Fibroblast of the aortic adventitia (primary cell): ENCODE results near the gene PRMT3. TPM values are rescaled to one million over a fixed set of nuclear protein-coding genes. Genes with fewer than 3 reads are reported as not detected.
A peak's percentile ranks its signal among the peaks of the same experiment; 100 is the strongest.

ENCODE experiments used
- DNase-seq: peaks from one replicate; pipeline ENCODE4 v3.0.0-alpha.2; 2010; ENCODE audit warnings: low read depth
- H3K4me3 ChIP-seq: 2 replicates; pipeline ENCODE4 v1.5.1; 2011; ENCODE audit warnings: low read depth, mild to moderate bottlenecking, control low read depth, low read length, moderate library complexity
- total RNA-seq: library from RNA; depleted of rRNA; stranded (reverse); fragments of >200 nt; gene quantifications from 2 replicates; pipeline ENCODE4 v1.2.3, GENCODE V29; 2012; ENCODE audit warnings: low replicate concordance
- TF ChIP-seq, protein P1 (sequence below): IDR thresholded peaks from 2 replicates; pipeline ENCODE4 v1.5.1; 2011; ENCODE audit warnings: mild to moderate bottlenecking, low read length, control low read depth, inconsistent platforms; ENCODE audit not compliant: insufficient read depth

PRMT3 gene
- 17.3 and 19.3 TPM in 2 replicates for total RNA-seq

DNA sequence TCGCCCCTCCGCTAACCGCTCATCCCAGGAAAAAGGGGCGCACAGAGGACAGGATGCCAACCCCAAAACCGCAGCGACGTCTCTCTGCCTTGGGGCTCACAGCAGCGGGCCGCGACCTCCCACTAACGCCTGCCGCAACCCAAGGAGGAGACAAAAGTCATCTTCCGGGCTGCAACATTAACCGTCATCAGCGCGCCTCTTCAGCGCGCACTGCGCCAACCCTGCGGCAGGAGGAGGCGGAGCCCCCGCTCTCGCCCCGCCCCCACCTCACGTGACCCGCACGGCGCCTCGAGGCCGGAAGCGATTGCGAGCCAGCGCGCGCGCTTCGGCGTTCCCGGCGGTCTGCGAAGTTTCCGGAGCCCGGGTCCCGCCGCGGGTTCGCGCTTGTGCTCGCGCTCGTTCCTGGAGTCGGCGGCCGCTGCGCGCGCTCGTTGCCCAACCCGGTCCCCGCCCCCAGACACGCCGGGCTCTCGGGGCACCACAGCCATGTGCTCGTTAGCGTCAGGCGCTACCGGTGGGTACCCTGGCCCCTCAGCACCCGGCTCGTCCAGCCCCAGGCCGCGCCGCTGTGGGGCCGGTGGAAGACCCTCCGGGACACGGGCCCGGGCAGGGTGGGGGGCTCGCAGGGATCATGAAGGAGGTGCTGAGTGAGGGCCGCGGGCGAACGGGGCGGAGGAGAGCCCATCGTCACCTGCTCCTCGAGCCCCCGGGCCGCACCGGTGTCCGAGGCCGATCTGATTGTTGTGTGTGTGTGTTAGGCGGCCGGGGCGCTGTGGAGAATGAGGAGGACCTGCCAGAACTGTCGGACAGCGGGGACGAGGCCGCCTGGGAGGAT lies at the start of gene PRMT3:
Gene PRMT3 (plus strand): TSS at position 456 of the 835 bp plus-strand sequence. CDS start 31 bp downstream, at position 487.
- peak; percentile 92 for DNase-seq
- TF ChIP-seq, protein P1, sequence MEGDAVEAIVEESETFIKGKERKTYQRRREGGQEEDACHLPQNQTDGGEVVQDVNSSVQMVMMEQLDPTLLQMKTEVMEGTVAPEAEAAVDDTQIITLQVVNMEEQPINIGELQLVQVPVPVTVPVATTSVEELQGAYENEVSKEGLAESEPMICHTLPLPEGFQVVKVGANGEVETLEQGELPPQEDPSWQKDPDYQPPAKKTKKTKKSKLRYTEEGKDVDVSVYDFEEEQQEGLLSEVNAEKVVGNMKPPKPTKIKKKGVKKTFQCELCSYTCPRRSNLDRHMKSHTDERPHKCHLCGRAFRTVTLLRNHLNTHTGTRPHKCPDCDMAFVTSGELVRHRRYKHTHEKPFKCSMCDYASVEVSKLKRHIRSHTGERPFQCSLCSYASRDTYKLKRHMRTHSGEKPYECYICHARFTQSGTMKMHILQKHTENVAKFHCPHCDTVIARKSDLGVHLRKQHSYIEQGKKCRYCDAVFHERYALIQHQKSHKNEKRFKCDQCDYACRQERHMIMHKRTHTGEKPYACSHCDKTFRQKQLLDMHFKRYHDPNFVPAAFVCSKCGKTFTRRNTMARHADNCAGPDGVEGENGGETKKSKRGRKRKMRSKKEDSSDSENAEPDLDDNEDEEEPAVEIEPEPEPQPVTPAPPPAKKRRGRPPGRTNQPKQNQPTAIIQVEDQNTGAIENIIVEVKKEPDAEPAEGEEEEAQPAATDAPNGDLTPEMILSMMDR, result no peak
- peak within 1 kb of the TSS; percentile 95 for H3K4me3 ChIP-seq

DNA sequence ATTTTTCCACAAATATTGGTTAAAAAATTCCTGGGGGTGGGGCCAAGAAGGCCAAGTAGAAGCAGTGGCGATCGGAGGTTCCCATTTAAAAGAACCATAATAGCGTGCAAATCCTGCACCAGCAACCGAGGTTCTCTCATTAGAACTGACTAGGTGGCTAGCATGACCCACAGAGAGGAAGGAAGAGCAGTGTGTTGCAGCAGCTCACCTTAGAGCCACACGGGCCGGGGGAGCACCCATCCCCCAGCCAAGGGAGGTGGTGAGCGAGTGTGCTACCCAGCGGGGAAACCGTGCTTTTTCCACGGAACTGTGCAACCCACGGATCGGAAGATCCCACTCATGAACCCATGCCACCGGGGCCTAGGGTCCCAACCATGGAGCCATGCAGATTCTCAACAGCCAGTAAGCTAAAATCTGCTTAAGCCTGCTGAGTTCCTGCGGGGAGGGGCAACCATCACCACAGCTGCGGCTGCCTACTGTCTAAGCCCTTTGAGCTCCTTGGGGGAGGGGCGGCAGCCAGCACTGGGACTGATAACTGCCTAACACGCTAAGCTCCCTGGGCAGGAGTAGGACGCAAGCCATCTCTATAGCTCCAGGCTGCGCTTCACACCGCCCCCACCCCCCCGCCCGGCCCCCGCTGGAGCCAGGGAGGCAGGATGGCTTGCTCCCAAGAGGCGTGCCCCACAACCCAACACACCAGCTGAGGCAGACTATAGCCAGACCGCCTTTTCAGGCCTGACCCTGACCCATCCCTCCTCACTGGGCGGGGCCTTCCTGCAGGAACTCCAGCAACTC lies 45.0 kb upstream of the PRMT3 start:
- TF ChIP-seq, protein P1, result no peak
- DNase-seq, result no peak
- no peak overlapping the region for H3K4me3 ChIP-seq

DNA sequence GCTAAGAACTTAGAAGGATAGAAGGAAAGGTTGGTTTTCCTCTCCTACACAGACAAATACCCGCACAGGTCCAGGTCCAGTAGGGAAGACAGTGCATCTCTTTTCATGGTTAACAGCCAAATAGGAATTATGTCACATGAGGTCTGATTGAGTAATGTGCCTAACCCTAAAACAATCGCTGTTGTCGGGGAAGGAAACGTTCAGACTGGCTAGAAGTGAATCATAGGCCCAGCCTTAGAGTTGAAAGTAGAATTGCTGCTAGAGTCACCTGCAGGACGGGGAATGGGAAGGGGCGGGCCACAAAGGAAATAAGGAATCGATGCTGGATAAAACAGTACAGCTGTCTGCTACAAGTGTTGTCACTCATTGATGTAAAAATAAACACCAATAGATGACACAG lies 36.4 kb upstream of the PRMT3 start:
- TF ChIP-seq, protein P1, result no peak
- H3K4me3 ChIP-seq, result no peak overlapping the region
- DNase-seq, result no peak

DNA sequence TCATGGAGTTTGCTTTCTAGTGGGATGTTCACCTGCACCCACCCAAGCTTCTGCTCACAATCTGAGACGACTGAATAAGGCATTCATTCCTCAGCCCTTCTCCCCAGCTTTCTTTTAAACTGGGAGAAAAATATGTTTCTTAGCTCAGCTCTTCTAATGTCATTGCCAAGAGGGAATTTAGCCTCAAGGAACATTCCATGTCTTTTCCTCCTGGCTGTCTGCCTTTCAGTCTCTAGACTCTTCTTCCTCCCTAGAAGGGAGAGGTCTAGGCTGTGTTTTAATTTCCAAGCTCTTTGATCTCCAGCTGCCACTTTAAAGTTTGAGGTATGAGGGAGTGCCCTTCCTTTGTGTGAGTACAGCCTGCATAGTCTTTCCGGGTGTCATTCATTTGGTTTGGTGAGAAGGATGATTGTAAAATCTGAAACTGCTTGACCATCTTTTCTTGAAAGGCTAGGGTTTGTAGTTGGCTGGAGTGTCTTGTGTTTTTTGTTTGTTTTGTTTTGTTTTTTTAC lies 35.7 kb upstream of the PRMT3 start:
- DNase-seq, result no peak
- TF ChIP-seq, protein P1, result no peak
- H3K4me3 ChIP-seq, result no peak overlapping the region

DNA sequence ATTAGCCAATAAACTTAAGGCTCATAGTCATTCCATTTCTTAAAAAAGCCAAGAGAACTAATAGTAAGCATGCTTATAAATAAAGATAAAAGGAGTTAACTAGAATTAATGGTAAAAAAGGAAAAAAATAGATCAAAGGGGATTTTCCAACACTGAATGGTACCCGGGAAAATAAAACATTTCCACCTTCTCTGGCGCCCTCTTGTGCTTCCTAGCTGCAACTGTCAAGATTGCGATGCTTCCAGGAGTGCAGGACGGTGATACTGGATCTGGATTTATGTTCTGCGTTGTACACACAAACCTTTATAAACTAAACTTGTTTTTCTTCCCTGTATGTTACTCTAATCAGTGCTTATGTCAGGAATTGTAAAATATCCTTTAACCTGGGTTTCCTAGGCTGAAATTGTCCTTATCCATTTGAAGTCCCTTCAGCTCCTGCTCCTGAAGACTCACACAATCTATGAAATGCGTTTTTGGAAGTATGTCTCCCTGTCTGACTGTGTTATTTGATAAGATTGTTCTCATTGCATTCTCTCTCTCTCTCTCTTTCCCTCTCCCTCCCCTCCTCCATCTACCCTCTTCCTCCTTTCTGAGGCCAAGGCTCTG lies 33.6 kb upstream of the PRMT3 start:
- H3K4me3 ChIP-seq, result no peak overlapping the region
- TF ChIP-seq, protein P1, result peak; percentile 93
- DNase-seq, result peak; percentile 65
